HepG2 (cell line): ENCODE measurements around the gene MORN3. TPM values are rescaled to one million over a fixed set of nuclear protein-coding genes. Genes with fewer than 3 reads are reported as not detected.

Experiments used
- AGO2 ChIP-seq: fragments of 200-400 bp; formaldehyde crosslinking; optimal IDR thresholded peaks from 2 replicates; pipeline ENCODE3; 2017; ENCODE audit warnings: mild to moderate bottlenecking, low read depth, low read length, moderate library complexity
- GABPA ChIP-seq, 2 experiments: IDR thresholded peaks; 2 replicates each; pipeline ENCODE4 v1.6.1; 2011 to 2016; ENCODE audit warnings: low read depth in 2 of 2, low read length in 1 of 2, missing biosample characterization in 1 of 2, missing genetic modification characterization in 1 of 2
- RAD51 ChIP-seq: fragments of 450-650 bp; IDR thresholded peaks from 2 replicates; pipeline ENCODE4 v1.6.1; 2016; ENCODE audit warnings: borderline replicate concordance
- USF2 ChIP-seq, 2 experiments: sonication (generic) in 1 of 2; formaldehyde crosslinking in 1 of 2; IDR thresholded peaks; 2 replicates each; pipeline versions ENCODE4 v1.5.1 to v1.6.1; 2011 to 2020; ENCODE audit warnings: borderline replicate concordance in 1 of 2, low read depth in 1 of 2, low read length in 1 of 2, mild to moderate bottlenecking in 1 of 2, missing genetic modification reagents in 1 of 2, moderate library complexity in 1 of 2
- ZFP36L2 ChIP-seq: sonication (generic); formaldehyde crosslinking; IDR thresholded peaks from 2 replicates; pipeline ENCODE4 v1.4.0; 2020; ENCODE audit warnings: missing genetic modification reagents
- ZNF432 ChIP-seq: sonication (generic); formaldehyde crosslinking; IDR thresholded peaks from 2 replicates; pipeline ENCODE4 v1.5.0; 2020; ENCODE audit warnings: missing genetic modification reagents, mild to moderate bottlenecking, borderline replicate concordance
- ZNF607 ChIP-seq: sonication (generic); formaldehyde crosslinking; IDR thresholded peaks from 2 replicates; pipeline ENCODE4 v1.5.1; 2020; ENCODE audit warnings: missing genetic modification reagents, mild to moderate bottlenecking, borderline replicate concordance
- ZNF788 ChIP-seq: sonication (generic); formaldehyde crosslinking; IDR thresholded peaks from 2 replicates; pipeline ENCODE4 v1.5.0; 2020; ENCODE audit warnings: mild to moderate bottlenecking, missing genetic modification reagents, borderline replicate concordance
- polyA plus RNA-seq, 8 experiments: library from polyadenylated mRNA; depleted of rRNA in 3 of 8; stranded (reverse) in 7 of 8; unstranded in 1 of 8; fragments of >200 nt; fragmentation: Illumina TruSeq in 4 of 8; extraction: Trizol in 4 of 8; gene quantifications; 2 replicates each; pipeline versions ENCODE4 v1.2.1 to v1.2.3, GENCODE V29; 2011 to 2016; ENCODE audit warnings: low read depth in 4 of 8, missing spikeins in 1 of 8, mixed read lengths in 1 of 8; ENCODE audit not compliant: insufficient read depth in 1 of 8
- total RNA-seq, 5 experiments: library from RNA; depleted of rRNA; stranded (reverse); fragments of >200 nt; fragmentation: Illumina TruSeq; extraction: Trizol; gene quantifications; 2 replicates each; pipeline ENCODE4 v1.2.3, GENCODE V29; 2016; ENCODE audit warnings: low read depth in 1 of 5
- TF ChIP-seq, protein P1 (sequence below): sonication (generic); formaldehyde crosslinking; IDR thresholded peaks from 2 replicates; pipeline ENCODE4 v1.9.0; 2021; ENCODE audit warnings: missing genetic modification reagents, borderline replicate concordance
- TF ChIP-seq, protein P2 (sequence below): sonication (generic); formaldehyde crosslinking; IDR thresholded peaks from 2 replicates; pipeline ENCODE4 v1.8.1; 2023; ENCODE audit warnings: missing genetic modification reagents, mild to moderate bottlenecking, borderline replicate concordance

The MORN3 gene
- total and polyA plus RNA-seq, 2 of the 13 experiments (the other 11 are each of a cell fraction or from before 2014, with no cell fraction given), result 1.1 to 2.0 TPM

- TF ChIP-seq AGO2 (no peak), ZNF432 (no peak), ZNF788 (CRISPR knock-in tag) (no peak), ZFP36L2 (CRISPR knock-in tag) (no peak), ZNF607 (CRISPR knock-in tag) (no peak), GABPA (IDR thresholded peaks at IDR 0.05; ENCODE audit: low read depth, low read length) (no peak), GABPA (CRISPR knock-in tag; IDR thresholded peaks at IDR 0.05; ENCODE audit: low read depth) (no peak), USF2 (IDR thresholded peaks at IDR 0.05; ENCODE audit: low read depth, low read length) (peak; percentile 41), USF2 (CRISPR knock-in tag; IDR thresholded peaks at IDR 0.05; ENCODE audit: borderline replicate concordance) (no peak; the same call in 1 of the 2 replicates), RAD51 (peak; percentile 84; the same call in 1 of the 2 replicates)
- TF ChIP-seq, protein P1, sequence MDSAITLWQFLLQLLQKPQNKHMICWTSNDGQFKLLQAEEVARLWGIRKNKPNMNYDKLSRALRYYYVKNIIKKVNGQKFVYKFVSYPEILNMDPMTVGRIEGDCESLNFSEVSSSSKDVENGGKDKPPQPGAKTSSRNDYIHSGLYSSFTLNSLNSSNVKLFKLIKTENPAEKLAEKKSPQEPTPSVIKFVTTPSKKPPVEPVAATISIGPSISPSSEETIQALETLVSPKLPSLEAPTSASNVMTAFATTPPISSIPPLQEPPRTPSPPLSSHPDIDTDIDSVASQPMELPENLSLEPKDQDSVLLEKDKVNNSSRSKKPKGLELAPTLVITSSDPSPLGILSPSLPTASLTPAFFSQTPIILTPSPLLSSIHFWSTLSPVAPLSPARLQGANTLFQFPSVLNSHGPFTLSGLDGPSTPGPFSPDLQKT (CRISPR knock-in tag), result no peak
- TF ChIP-seq, protein P2, sequence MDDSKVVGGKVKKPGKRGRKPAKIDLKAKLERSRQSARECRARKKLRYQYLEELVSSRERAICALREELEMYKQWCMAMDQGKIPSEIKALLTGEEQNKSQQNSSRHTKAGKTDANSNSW (CRISPR knock-in tag), result no peak
Observed at GRCh38 chr12:121618659-121619233, 50.7 kb downstream of the MORN3 start (continued).
